HG03575 (cell line): ENCODE data around the gene OTULIN.
A peak's percentile ranks its signal among the peaks of the same experiment; 100 is the strongest.

Experiments used
- ATAC-seq: cut with Tn5 transposase; IDR thresholded peaks from one replicate; pipeline ENCODE4 v1.9.1; 2021; ENCODE audit not compliant: unreplicated experiment, insufficient number of reproducible peaks, low FRiP score; ENCODE audit errors: extremely low read depth

Gene OTULIN

GRCh38 chr5:14664270-14665100 lies at the start of gene OTULIN:
Gene OTULIN (plus strand): TSS chr5:14664718. CDS start chr5:14664826, 108 bp downstream.
- ATAC-seq = peak; percentile 30

GRCh38 chr5:14615365-14615764 lies 49.2 kb upstream of the OTULIN start:
- no peak for ATAC-seq

- ATAC-seq = no peak
Observed at GRCh38 chr5:14617441-14617840, 47.1 kb upstream of the OTULIN start.

- no peak for ATAC-seq
Observed at GRCh38 chr5:14627270-14627669, 37.2 kb upstream of the OTULIN start.

- ATAC-seq = no peak
Observed at GRCh38 chr5:14628346-14628745, 36.2 kb upstream of the OTULIN start.

GRCh38 chr5:14630671-14631070 lies 33.8 kb upstream of the OTULIN start:
- ATAC-seq = no peak

- ATAC-seq = no peak
Observed at GRCh38 chr5:14635656-14636055, 28.9 kb upstream of the OTULIN start.

GRCh38 chr5:14640765-14641164 lies 23.8 kb upstream of the OTULIN start:
- no peak for ATAC-seq

- ATAC-seq = no peak
Observed at GRCh38 chr5:14644623-14645237, 19.8 kb upstream of the OTULIN start.

- no peak for ATAC-seq
Observed at GRCh38 chr5:14650052-14650451, 14.5 kb upstream of the OTULIN start.

- no peak for ATAC-seq
Observed at GRCh38 chr5:14655146-14655741, 9.3 kb upstream of the OTULIN start.

- no peak for ATAC-seq
Observed at GRCh38 chr5:14656898-14657297, 7.6 kb upstream of the OTULIN start.

GRCh38 chr5:14659821-14660607 lies 4.5 kb upstream of the OTULIN start:
- ATAC-seq = no peak

GRCh38 chr5:14660833-14661232 lies 3.7 kb upstream of the OTULIN start:
- no peak for ATAC-seq

- no peak for ATAC-seq
Observed at GRCh38 chr5:14662721-14663260, 1.7 kb upstream of the OTULIN start.

GRCh38 chr5:14663734-14664269 lies 716 bp upstream of the OTULIN start:
- ATAC-seq = no peak

GRCh38 chr5:14665101-14665822 lies 744 bp downstream of the OTULIN start:
- no peak for ATAC-seq

- ATAC-seq = no peak
Observed at GRCh38 chr5:14665949-14666348, 1.4 kb downstream of the OTULIN start.
